Mucosa of gallbladder (tissue), 1 donor: ENCODE measurements around the gene PBX4. TPM values are rescaled to one million over a fixed set of nuclear protein-coding genes. Genes with fewer than 3 reads are reported as not detected.

Experiments used
- DNase-seq: peaks from one replicate; pipeline ENCODE4 v3.0.0-alpha.2; 2020; ENCODE audit warnings: low spot score
- total RNA-seq: library from RNA; stranded (reverse); gene quantifications from one replicate; pipeline ENCODE4 v1.2.1, GENCODE V29; 2021
- donor health status: DM: no; HTN: no; CAD: no.

The PBX4 gene
- total RNA-seq, 1 donor from 2014 or later, result 9.9 TPM

- DNase-seq, result no peak
Measured at GRCh38 chr19:19527674-19528625, 90.5 kb downstream of the PBX4 start.

GRCh38 chr19:19527371-19527656 lies 91.2 kb downstream of the PBX4 start:
- DNase-seq, result no peak

- DNase-seq, result no peak
Measured at GRCh38 chr19:19526581-19527370, 91.7 kb downstream of the PBX4 start.

GRCh38 chr19:19525611-19526380 lies 92.7 kb downstream of the PBX4 start:
- DNase-seq, result no peak

- DNase-seq, result no peak
Measured at GRCh38 chr19:19524053-19524452, 94.4 kb downstream of the PBX4 start.

- no peak for DNase-seq
Measured at GRCh38 chr19:19523177-19523576, 95.3 kb downstream of the PBX4 start.

- no peak for DNase-seq
Measured at GRCh38 chr19:19520989-19521388, 97.5 kb downstream of the PBX4 start.

GRCh38 chr19:19517235-19517619 lies 101.3 kb downstream of the PBX4 start:
- no peak for DNase-seq

- DNase-seq, result peak; percentile 96
Measured at GRCh38 chr19:19515642-19516519, 102.6 kb downstream of the PBX4 start, which contains the start of gene NDUFA13. Gene NDUFA13, plus strand, starts transcription at chr19:19516225. Its CDS starts 14 bp downstream, at chr19:19516239.

GRCh38 chr19:19514881-19515641 lies 103.4 kb downstream of the PBX4 start, which contains the start of gene TSSK6:
Gene TSSK6, minus strand, starts transcription at chr19:19515548. Its CDS starts 121 bp downstream, at chr19:19515427.
- DNase-seq, result no peak

GRCh38 chr19:19514215-19514657 lies 104.3 kb downstream of the PBX4 start:
- peak; percentile 76 for DNase-seq

GRCh38 chr19:19513682-19514081 lies 104.8 kb downstream of the PBX4 start:
- no peak for DNase-seq

Other genes starting within 250 kb of the PBX4 start
- 110 TPM for gene GATAD2A, start 213.0 kb downstream of the PBX4 start, total RNA-seq
- 3.3 TPM for gene TSSK6, start 103.1 kb downstream of the PBX4 start, total RNA-seq
- gene NDUFA13, start 102.5 kb downstream of the PBX4 start, total RNA-seq, result 376 TPM
- gene YJEFN3, start 89.8 kb downstream of the PBX4 start, total RNA-seq, result 8.9 TPM
- 0.26 TPM for gene CILP2, start 80.4 kb downstream of the PBX4 start, total RNA-seq
- gene LPAR2, start 9.5 kb upstream of the PBX4 start, total RNA-seq, result 44.3 TPM
- gene GMIP, start 25.0 kb upstream of the PBX4 start, total RNA-seq, result 28.5 TPM
- gene ATP13A1, start 45.0 kb upstream of the PBX4 start, total RNA-seq, result 86.5 TPM
- gene ZNF101, start 50.2 kb upstream of the PBX4 start, total RNA-seq, result 9.2 TPM
- 6.4 TPM for gene ZNF14, start 114.4 kb upstream of the PBX4 start, total RNA-seq
- 28.9 TPM for gene ZNF506, start 203.1 kb upstream of the PBX4 start, total RNA-seq
- 16.0 TPM for gene ZNF253, start 247.2 kb upstream of the PBX4 start, total RNA-seq